ENCODE results near the gene GTF3C5. TPM values are rescaled to one million over a fixed set of nuclear protein-coding genes. Genes with fewer than 3 reads are reported as not detected.
"Not testable (repeated sequence)": the region's sequence is repeated elsewhere in the genome, so short reads cannot be mapped to it uniquely, and the experiment has no call there.

GTF3C5 gene
- total RNA-seq, 2 experiments from 2014 or later: 91.6 to 97.0 TPM

- H3K9me3 ChIP-seq (ENCODE audit: low read length); H2AFZ ChIP-seq (ENCODE audit: low read length); CTCF ChIA-PET (ENCODE audit: unreplicated experiment); H4K20me1 ChIP-seq (ENCODE audit: insufficient read depth, low read length); DNase-seq (ENCODE audit: low spot score); H3K4me3 ChIP-seq (ENCODE audit: low read depth, low read length, poor library complexity, severe bottlenecking); BruUV-seq (replicated peaks); H3K4me2 ChIP-seq (ENCODE audit: low read length); H3K79me2 ChIP-seq (ENCODE audit: insufficient read depth, low read depth, low read length); intact Hi-C loops (cut with micrococcal nuclease; ENCODE audit: unreplicated experiment); H3K9me2 ChIP-seq (ENCODE audit: insufficient read depth, low read length): not testable (repeated sequence)
- peaks cover 18% of the 10 kb centered on the region; the same call in 1 of the 2 replicates for H3K36me3 ChIP-seq (ENCODE audit: insufficient read depth, low read length)
- H3K4me1 ChIP-seq (ENCODE audit: insufficient read depth, low read length, poor library complexity, severe bottlenecking): peaks cover 34% of the 10 kb centered on the region
- POLR2A ChIA-PET: interaction anchor here (0.6 kb wide), 1 partner anchor 9 kb away, joined by 4 read pairs; no protein-coding TSS in a partner anchor
- peak within 1 kb of the TSS; percentile 63 for H3K27ac ChIP-seq (ENCODE audit: low read depth, low read length, poor library complexity, severe bottlenecking)
Measured at GRCh38 chr9:133061764-133062145, 31.0 kb downstream of the GTF3C5 start, which contains the start of gene CEL. TSS of gene CEL (plus strand) at chr9:133061981. CDS start at chr9:133062003, 22 bp downstream.

- H3K9me2 ChIP-seq (ENCODE audit: insufficient read depth, low read length); H3K79me2 ChIP-seq (ENCODE audit: insufficient read depth, low read depth, low read length); H4K20me1 ChIP-seq (ENCODE audit: insufficient read depth, low read length); H3K9me3 ChIP-seq (ENCODE audit: low read length); H3K4me2 ChIP-seq (ENCODE audit: low read length); intact Hi-C loops (cut with micrococcal nuclease; ENCODE audit: unreplicated experiment); H3K27ac ChIP-seq (ENCODE audit: low read depth, low read length, poor library complexity, severe bottlenecking); BruUV-seq (replicated peaks); H2AFZ ChIP-seq (ENCODE audit: low read length); POLR2A ChIA-PET; DNase-seq (ENCODE audit: low spot score); CTCF ChIA-PET (ENCODE audit: unreplicated experiment); H3K4me3 ChIP-seq (ENCODE audit: low read depth, low read length, poor library complexity, severe bottlenecking): not testable (repeated sequence)
- Histone ChIP-seq H3K4me1 (ENCODE audit: insufficient read depth, low read length, poor library complexity, severe bottlenecking) (peaks cover 34% of the 10 kb centered on the region), H3K36me3 (ENCODE audit: insufficient read depth, low read length) (peaks cover 11% of the 10 kb centered on the region; the same call in 1 of the 2 replicates)
Measured at GRCh38 chr9:133062569-133062968, 31.8 kb downstream of the GTF3C5 start.

GRCh38 chr9:133063159-133063499 is 32.3 kb downstream of the GTF3C5 start:
- DNase-seq (ENCODE audit: low spot score): no peak
- H2AFZ ChIP-seq (ENCODE audit: low read length): no peak overlapping the region
- peaks cover 33% of the 10 kb centered on the region for H3K4me1 ChIP-seq (ENCODE audit: insufficient read depth, low read length, poor library complexity, severe bottlenecking)
- no peak for TF ChIP-seq CTCF (conservative IDR thresholded peaks at IDR 0.05; ENCODE audit: low read length)
- CTCF ChIA-PET (ENCODE audit: unreplicated experiment): no interaction called here
- intact Hi-C loops (cut with micrococcal nuclease; ENCODE audit: unreplicated experiment): no loop called here
- peaks cover 6% of the 10 kb centered on the region; the same call in 1 of the 2 replicates for H3K36me3 ChIP-seq (ENCODE audit: insufficient read depth, low read length)
- H3K4me3 ChIP-seq (ENCODE audit: low read depth, low read length, poor library complexity, severe bottlenecking): no peak overlapping the region
- no peaks in the 10 kb centered on the region for H4K20me1 ChIP-seq (ENCODE audit: insufficient read depth, low read length)
- no peaks in the 10 kb centered on the region for H3K9me2 ChIP-seq (ENCODE audit: insufficient read depth, low read length)
- no peak overlapping the region for H3K4me2 ChIP-seq (ENCODE audit: low read length)
- BruUV-seq (replicated peaks): no TSS peak
- H3K9me3 ChIP-seq (ENCODE audit: low read length): no peaks in the 10 kb centered on the region
- no peaks in the 10 kb centered on the region for H3K79me2 ChIP-seq (ENCODE audit: insufficient read depth, low read depth, low read length)
- H3K27ac ChIP-seq (ENCODE audit: low read depth, low read length, poor library complexity, severe bottlenecking): no peak overlapping the region
- POLR2A ChIA-PET: no interaction called here

- Histone ChIP-seq H3K9me3 (ENCODE audit: low read length) (no peaks in the 10 kb centered on the region), H3K4me2 (ENCODE audit: low read length) (no peak overlapping the region), H3K4me1 (ENCODE audit: insufficient read depth, low read length, poor library complexity, severe bottlenecking) (peaks cover 28% of the 10 kb centered on the region), H3K9me2 (ENCODE audit: insufficient read depth, low read length) (no peaks in the 10 kb centered on the region), H4K20me1 (ENCODE audit: insufficient read depth, low read length) (no peaks in the 10 kb centered on the region), H3K27ac (ENCODE audit: low read depth, low read length, poor library complexity, severe bottlenecking) (no peak overlapping the region), H3K79me2 (ENCODE audit: insufficient read depth, low read depth, low read length) (no peaks in the 10 kb centered on the region), H2AFZ (ENCODE audit: low read length) (no peak overlapping the region), H3K4me3 (ENCODE audit: low read depth, low read length, poor library complexity, severe bottlenecking) (no peak overlapping the region), H3K36me3 (ENCODE audit: insufficient read depth, low read length) (peaks cover under 1% of the 10 kb centered on the region; the same call in 1 of the 2 replicates)
- ChIA-PET POLR2A (no interaction called here), CTCF (ENCODE audit: unreplicated experiment) (no interaction called here)
- no peak for DNase-seq (ENCODE audit: low spot score)
- no TSS peak for BruUV-seq (replicated peaks)
- TF ChIP-seq EZH2phosphoT487 (IDR thresholded peaks at IDR 0.05; ENCODE audit: borderline replicate concordance, low read depth, low read length) (no peak), CTCF (conservative IDR thresholded peaks at IDR 0.05; ENCODE audit: low read length) (no peak)
- intact Hi-C loops (cut with micrococcal nuclease; ENCODE audit: unreplicated experiment): no loop called here
Measured at GRCh38 chr9:133063500-133064231, 32.9 kb downstream of the GTF3C5 start.

Data from OCI-LY7 (cell line).